ENCODE results near the gene RBM19.

The RBM19 gene

GRCh38 chr12:113766879-113767878 lies 198.9 kb downstream of the RBM19 start:
- no peak for DNase-seq
